SU-DHL-6 (cell line): ENCODE measurements around the gene MSL3.

Experiments
- H2AFZ ChIP-seq: fragments of 200-600 bp; sonication (generic); 2 replicates; pipeline ENCODE4 v1.6.1; 2014; ENCODE audit warnings: low read depth, mild to moderate bottlenecking, moderate library complexity, mixed read lengths, antibody characterized with exemption, low read length; ENCODE audit not compliant: severe bottlenecking
- H3F3A ChIP-seq: fragments of 200-600 bp; shearing (Covaris generic); 2 replicates; pipeline ENCODE4 v1.6.0; 2016; ENCODE audit warnings: antibody characterized with exemption, mild to moderate bottlenecking; ENCODE audit not compliant: insufficient read depth
- H3K27ac ChIP-seq: fragments of 200-600 bp; sonication (generic); 2 replicates; pipeline ENCODE4 v1.5.1; 2016; ENCODE audit warnings: low read depth, mild to moderate bottlenecking, low read length, moderate library complexity, mixed read lengths
- H3K27me3 ChIP-seq: fragments of 200-600 bp; sonication (generic), shearing (Covaris generic); 2 replicates; pipeline ENCODE4 v1.6.0; 2014; ENCODE audit warnings: mild to moderate bottlenecking, low read length
- H3K36me3 ChIP-seq: fragments of 200-600 bp; sonication (generic); 2 replicates; pipeline ENCODE4 v1.6.1; 2014; ENCODE audit warnings: mild to moderate bottlenecking, low read length, mixed read lengths
- H3K4me2 ChIP-seq: fragments of 300-600, 200-600 bp; shearing (Covaris generic), sonication (generic); 2 replicates; pipeline ENCODE4 v1.6.0; 2014; ENCODE audit warnings: low read length, low read depth, mild to moderate bottlenecking; ENCODE audit not compliant: poor library complexity, severe bottlenecking
- H3K4me3 ChIP-seq: fragments of 200-600 bp; sonication (generic); 2 replicates; pipeline ENCODE4 v1.5.1; 2014; ENCODE audit warnings: antibody characterized with exemption, low read length, mild to moderate bottlenecking, mixed read lengths; ENCODE audit not compliant: insufficient read depth, poor library complexity, severe bottlenecking
- H3K79me2 ChIP-seq: fragments of 200-600 bp; sonication (generic); 2 replicates; pipeline ENCODE4 v1.6.1; 2014; ENCODE audit warnings: mild to moderate bottlenecking, low read length, moderate library complexity; ENCODE audit not compliant: insufficient read depth
- H3K9ac ChIP-seq: fragments of 200-600 bp; sonication (generic); 2 replicates; pipeline ENCODE4 v1.7.0; 2014; ENCODE audit warnings: mild to moderate bottlenecking, low read length
- H3K9me2 ChIP-seq: fragments of 200-600 bp; sonication (generic); replicated peaks from 2 replicates; pipeline ENCODE4 v1.6.1; 2014; ENCODE audit warnings: low read length; ENCODE audit not compliant: insufficient read depth
- H3K9me3 ChIP-seq: fragments of 200-600 bp; sonication (generic); 2 replicates; pipeline ENCODE4 v1.6.1; 2014; ENCODE audit warnings: low read length, mixed read lengths; ENCODE audit not compliant: insufficient read depth
- H4K20me1 ChIP-seq: fragments of 200-600 bp; sonication (generic); 2 replicates; pipeline ENCODE4 v1.6.1; 2014; ENCODE audit warnings: low read depth, mild to moderate bottlenecking, antibody characterized with exemption, low read length, moderate library complexity, mixed read lengths
- CTCF ChIP-seq: fragments of 200-600 bp; sonication (generic); IDR thresholded peaks from one replicate; pipeline ENCODE4 v1.5.1; 2017; ENCODE audit warnings: antibody characterized with exemption, mild to moderate bottlenecking, low read length, moderate library complexity; ENCODE audit not compliant: insufficient read depth, poor library complexity, severe bottlenecking
- EZH2phosphoT487 ChIP-seq: fragments of 200-600 bp; sonication (generic), shearing (Covaris generic); conservative IDR thresholded peaks from 2 replicates; pipeline ENCODE4 v1.6.1; 2018; ENCODE audit warnings: mild to moderate bottlenecking, antibody characterized with exemption, low read length, moderate library complexity, mixed read lengths

MSL3 gene

GRCh38 chrX:11757397-11757718 lies 679 bp upstream of the MSL3 start:
- H3K4me3 ChIP-seq, result peak overlapping the region; percentile 53
- H3F3A ChIP-seq, result peaks cover 9% of the 10 kb centered on the region; the same call in 1 of the 2 replicates
- H3K79me2 ChIP-seq, result no peaks in the 10 kb centered on the region
- peak overlapping the region; percentile 53 for H3K4me2 ChIP-seq
- H3K27me3 ChIP-seq, result no peaks in the 10 kb centered on the region
- H4K20me1 ChIP-seq, result no peaks in the 10 kb centered on the region
- TF ChIP-seq CTCF (no peak), EZH2phosphoT487 (no peak)
- H3K9me2 ChIP-seq, result no peaks in the 10 kb centered on the region
- peak overlapping the region; percentile 61 for H3K9ac ChIP-seq
- 0 out of 2 replicates have a peak, but pooled peaks cover 4% of the 10 kb centered on the region for H3K36me3 ChIP-seq
- no peak overlapping the region for H3K27ac ChIP-seq
- H2AFZ ChIP-seq, result peak overlapping the region; percentile 64
- H3K9me3 ChIP-seq, result no peaks in the 10 kb centered on the region

GRCh38 chrX:11758400-11759171 lies 549 bp downstream of the MSL3 start:
- Histone ChIP-seq H4K20me1 (no peaks in the 10 kb centered on the region), H3K9me2 (no peaks in the 10 kb centered on the region), H3K36me3 (0 out of 2 replicates have a peak, but pooled peaks cover 8% of the 10 kb centered on the region), H3K79me2 (no peaks in the 10 kb centered on the region), H3K9ac (peak overlapping the region; percentile 68), H3K4me2 (peak overlapping the region; percentile 92), H3K27me3 (no peaks in the 10 kb centered on the region), H3K4me3 (peak overlapping the region; percentile 81), H3F3A (peaks cover 9% of the 10 kb centered on the region; the same call in 1 of the 2 replicates), H3K9me3 (no peaks in the 10 kb centered on the region), H3K27ac (peak overlapping the region; percentile 94), H2AFZ (peak overlapping the region; percentile 27)
- TF ChIP-seq CTCF (peak; percentile 36), EZH2phosphoT487 (no peak)

- H3K9me3 ChIP-seq, result no peaks in the 10 kb centered on the region
- H3K4me2 ChIP-seq, result peak overlapping the region; percentile 92
- H3K36me3 ChIP-seq, result 0 out of 2 replicates have a peak, but pooled peaks cover 8% of the 10 kb centered on the region
- H3K9ac ChIP-seq, result peak overlapping the region; percentile 68
- H3K9me2 ChIP-seq, result no peaks in the 10 kb centered on the region
- peak overlapping the region; percentile 81 for H3K4me3 ChIP-seq
- no peaks in the 10 kb centered on the region for H4K20me1 ChIP-seq
- H3F3A ChIP-seq, result peaks cover 9% of the 10 kb centered on the region; the same call in 1 of the 2 replicates
- no peaks in the 10 kb centered on the region for H3K79me2 ChIP-seq
- H3K27me3 ChIP-seq, result no peaks in the 10 kb centered on the region
- H2AFZ ChIP-seq, result peak overlapping the region; percentile 27
- H3K27ac ChIP-seq, result peak overlapping the region; percentile 94
- TF ChIP-seq CTCF, result no peak
- no peak for TF ChIP-seq EZH2phosphoT487
Observed at GRCh38 chrX:11759172-11759460, 1.1 kb downstream of the MSL3 start.
